HCT116 (cell line): ENCODE measurements around the gene IGLL5. TPM values are rescaled to one million over a fixed set of nuclear protein-coding genes. Genes with fewer than 3 reads are reported as not detected.

ENCODE experiments used
- ATAC-seq: fragments of 200-7000 bp; cut with Tn5 transposase; 2 replicates; pipeline ENCODE4 v1.9.1; 2020; ENCODE audit warnings: mild to moderate bottlenecking, moderate library complexity
- BruUV-seq: library from RNA; stranded (reverse); fragments of 400-500 nt; replicated peaks from 2 replicates; lab custom pipeline; 2021; lab: Mats Ljungman, UMichigan
- CTCF ChIA-PET: fragments of 300-600 bp; sonication (Branson Sonifier 250); formaldehyde crosslinking; loops from one replicate; lab custom pipeline; 2021; ENCODE audit warnings: antibody characterized with exemption; lab: Charles Lee
- POLR2A ChIA-PET: fragments of 300-600, 350-600 bp; sonication (Branson Sonifier 250); formaldehyde crosslinking; loops from one replicate; lab custom pipeline; 2021; ENCODE audit warnings: antibody characterized with exemption; lab: Charles Lee
- RAD21 ChIA-PET, 2 experiments: fragments of 300-600 bp; sonication (Branson Sonifier 250); formaldehyde crosslinking; loops; one replicate each; lab custom pipeline; 2023; ENCODE audit warnings: low total read pairs in 2 of 2; ENCODE audit not compliant: uncharacterized antibody in 2 of 2, unreplicated experiment in 2 of 2, low non-redundant PET in 1 of 2; lab: Charles Lee
- DNase-seq: peaks from one replicate; pipeline ENCODE4 v3.0.0-alpha.2; 2010; ENCODE audit warnings: low read depth, low spot score
- H2AFZ ChIP-seq: fragments of 200-600 bp; shearing (Covaris generic), sonication (generic); 2 replicates; pipeline ENCODE4 v1.6.1; 2017; ENCODE audit warnings: low read depth, mixed run types, mixed read lengths, antibody characterized with exemption, low read length; ENCODE audit not compliant: poor library complexity, severe bottlenecking
- H3K27ac ChIP-seq: 2 replicates; pipeline ENCODE4 v1.5.1; 2012; ENCODE audit warnings: low read depth, low read length
- H3K27me3 ChIP-seq: fragments of 200-600 bp; sonication (generic); 2 replicates; pipeline ENCODE4 v1.6.1; 2016; ENCODE audit warnings: mixed run types, low read length, mixed read lengths; ENCODE audit not compliant: insufficient read depth
- H3K36me3 ChIP-seq, 2 experiments: fragments of 200-500 bp in 1 of 2; fragments of 200-600 bp in 1 of 2; sonication (Bioruptor generic) in 1 of 2; sonication (generic) in 1 of 2; 2 replicates each; pipeline versions ENCODE4 v1.5.1 to v1.6.1; 2014 to 2016; ENCODE audit warnings: low read length in 2 of 2, inconsistent platforms in 1 of 2, mixed read lengths in 1 of 2, mixed run types in 1 of 2; ENCODE audit not compliant: insufficient read depth in 2 of 2, control insufficient read depth in 1 of 2
- H3K4me1 ChIP-seq, 2 experiments: fragments of 200-600 bp in 1 of 2; sonication (generic) in 1 of 2; 2 replicates each; pipeline versions ENCODE4 v1.5.1 to v1.6.1; 2012 to 2017; ENCODE audit warnings: low read length in 2 of 2, inconsistent platforms in 1 of 2, mild to moderate bottlenecking in 1 of 2, mixed read lengths in 1 of 2, mixed run types in 1 of 2, moderate library complexity in 1 of 2; ENCODE audit not compliant: insufficient read depth in 2 of 2, control insufficient read depth in 1 of 2
- H3K4me2 ChIP-seq: fragments of 200-600 bp; sonication (generic); 2 replicates; pipeline ENCODE4 v1.6.1; 2017; ENCODE audit warnings: mixed run types, low read length, mixed read lengths
- H3K4me3 ChIP-seq, 2 experiments: fragments of 200-600 bp in 1 of 2; sonication (generic) in 1 of 2; replicated peaks in 1 of 2; 2 replicates each; pipeline ENCODE4 v1.5.1; 2011 to 2016; ENCODE audit warnings: low read length in 2 of 2, control low read depth in 1 of 2, low read depth in 1 of 2, mild to moderate bottlenecking in 1 of 2, mixed read lengths in 1 of 2, mixed run types in 1 of 2
- H3K79me2 ChIP-seq: fragments of 200-600 bp; sonication (generic); 2 replicates; pipeline ENCODE4 v1.6.1; 2017; ENCODE audit warnings: mild to moderate bottlenecking, mixed run types, low read length, moderate library complexity, mixed read lengths; ENCODE audit not compliant: insufficient read depth
- H3K9ac ChIP-seq: fragments of 200-600 bp; sonication (generic); 2 replicates; pipeline ENCODE4 v1.6.1; 2016; ENCODE audit warnings: low read length, mixed read lengths
- H3K9me2 ChIP-seq: fragments of 200-600 bp; sonication (generic), shearing (Covaris generic); 2 replicates; pipeline ENCODE4 v1.6.1; 2017; ENCODE audit warnings: mixed run types, mild to moderate bottlenecking, moderate library complexity; ENCODE audit not compliant: insufficient read depth
- H3K9me3 ChIP-seq, 2 experiments: fragments of 200-500 bp in 1 of 2; fragments of 200-600 bp in 1 of 2; sonication (Bioruptor generic) in 1 of 2; sonication (generic) in 1 of 2; 2 replicates each; pipeline ENCODE4 v1.6.1; 2014 to 2017; ENCODE audit warnings: low read length in 2 of 2, mixed read lengths in 2 of 2, inconsistent platforms in 1 of 2, low read depth in 1 of 2, mild to moderate bottlenecking in 1 of 2, mixed run types in 1 of 2, moderate library complexity in 1 of 2; ENCODE audit not compliant: control insufficient read depth in 1 of 2, insufficient read depth in 1 of 2
- H4K20me1 ChIP-seq: fragments of 200-600 bp; sonication (generic), shearing (Covaris generic); 2 replicates; pipeline ENCODE4 v1.6.1; 2017; ENCODE audit warnings: mixed run types, mild to moderate bottlenecking, moderate library complexity; ENCODE audit not compliant: insufficient read depth
- CBX3 ChIP-seq: IDR thresholded peaks from 2 replicates; pipeline ENCODE4 v1.6.1; 2012; ENCODE audit warnings: low read depth
- CEBPB ChIP-seq: IDR thresholded peaks from 2 replicates; pipeline ENCODE4 v1.6.1; 2012; ENCODE audit warnings: low read depth
- CTCF ChIP-seq, 3 experiments: fragments of 200-600 bp in 1 of 3; sonication (generic) in 1 of 3; IDR thresholded peaks in 2 of 3; conservative IDR thresholded peaks in 1 of 3; 2 replicates each; pipeline ENCODE4 v1.5.1; 2012 to 2017; ENCODE audit warnings: low read depth in 2 of 3, low read length in 2 of 3, antibody characterized with exemption in 1 of 3, borderline replicate concordance in 1 of 3, control low read depth in 1 of 3, mild to moderate bottlenecking in 1 of 3, mixed read lengths in 1 of 3, mixed run types in 1 of 3, moderate library complexity in 1 of 3; ENCODE audit not compliant: insufficient read depth in 1 of 3
- EGR1 ChIP-seq: IDR thresholded peaks from 2 replicates; pipeline ENCODE4 v1.6.1; 2012; ENCODE audit warnings: low read depth
- EZH2 ChIP-seq: fragments of 200-600 bp; sonication (generic); IDR thresholded peaks from 2 replicates; pipeline ENCODE4 v1.6.1; 2017; ENCODE audit warnings: antibody characterized with exemption, mixed run types
- JUND ChIP-seq: IDR thresholded peaks from 2 replicates; pipeline ENCODE4 v1.6.1; 2012
- POLR2A ChIP-seq: IDR thresholded peaks from 2 replicates; pipeline ENCODE4 v1.7.0; 2011; ENCODE audit warnings: borderline replicate concordance; ENCODE audit not compliant: insufficient read depth, insufficient read length; ENCODE audit errors: extremely low read depth
- REST ChIP-seq: IDR thresholded peaks from 2 replicates; pipeline ENCODE4 v1.6.1; 2012; ENCODE audit warnings: low read depth
- SIN3A ChIP-seq: IDR thresholded peaks from 2 replicates; pipeline ENCODE4 v1.6.1; 2012; ENCODE audit warnings: low read depth
- SRF ChIP-seq: IDR thresholded peaks from 2 replicates; pipeline ENCODE4 v1.6.1; 2012; ENCODE audit warnings: low read depth
- YY1 ChIP-seq: IDR thresholded peaks from 2 replicates; pipeline ENCODE4 v1.6.1; 2011; ENCODE audit warnings: low read length, low read depth, moderate library complexity, mild to moderate bottlenecking; ENCODE audit not compliant: insufficient replicate concordance; ENCODE audit errors: extremely low read depth
- ZBTB33 ChIP-seq: IDR thresholded peaks from 2 replicates; pipeline ENCODE4 v1.6.1; 2011; ENCODE audit warnings: mild to moderate bottlenecking, low read length, moderate library complexity; ENCODE audit not compliant: insufficient replicate concordance; ENCODE audit errors: extremely low read depth
- ZNF274 ChIP-seq: fragments of 200-500 bp; sonication (Bioruptor generic); IDR thresholded peaks from 2 replicates; pipeline ENCODE4 v1.6.1; 2014; ENCODE audit warnings: mild to moderate bottlenecking, low read depth, low read length, inconsistent platforms
- intact Hi-C: fragments of 100-400 bp; cut with micrococcal nuclease; formaldehyde crosslinking; loops from 2 replicates; pipeline ENCODE4 v1.10.0; 2022
- total RNA-seq: library from RNA; stranded (reverse); gene quantifications from one replicate; pipeline ENCODE4 v1.2.1, GENCODE V29; 2021; ENCODE audit not compliant: unreplicated experiment

The IGLL5 gene
- total RNA-seq, 1 experiment from 2014 or later, result not detected

- Histone ChIP-seq H3K4me1 (peaks cover 3 to 5% of the 10 kb centered on the region in 2 experiments; a peak in 1 of 4 replicates), H3K4me2 (no peak overlapping the region), H3K79me2 (no peaks in the 10 kb centered on the region), H3K9me2 (no peaks in the 10 kb centered on the region), H3K9me3 (no peaks in the 10 kb centered on the region), H4K20me1 (no peaks in the 10 kb centered on the region), H3K9ac (no peak overlapping the region), H3K36me3 (no peaks in the 10 kb centered on the region), H2AFZ (no peak overlapping the region), H3K27me3 (peaks cover 32% of the 10 kb centered on the region), H3K27ac (no peak overlapping the region; the same call in 1 of the 2 replicates), H3K4me3 (no peak overlapping the region)
- ChIA-PET POLR2A (no interaction called here), RAD21 (interaction anchor here in 1 of 2 experiments (1.0 kb wide), 1 partner anchor 29 kb away, joined by 6 read pairs; no protein-coding TSS in a partner anchor), CTCF (interaction anchor here (0.6 to 2.0 kb wide), 14 partner anchors 8 to 268 kb away, joined by 3 to 23 read pairs (median 4); no protein-coding TSS in a partner anchor)
- BruUV-seq, result no TSS peak
- no peak for TF ChIP-seq CEBPB
- no peak for TF ChIP-seq EGR1
- TF ChIP-seq POLR2A, result no peak
- no peak for TF ChIP-seq ZNF274
- no peak for TF ChIP-seq EZH2
- no peak for TF ChIP-seq CTCF (IDR thresholded peaks at IDR 0.05 in 2 of 3, conservative IDR thresholded peaks at IDR 0.05 in 1 of 3; ENCODE audit: borderline replicate concordance in 1 of 3, insufficient read depth in 1 of 3, low read depth in 2 of 3, low read length in 2 of 3)
- no peak for TF ChIP-seq YY1
- TF ChIP-seq SRF, result no peak
- TF ChIP-seq SIN3A, result no peak
- no peak for TF ChIP-seq REST
- TF ChIP-seq JUND, result no peak
- no peak for TF ChIP-seq CBX3
- TF ChIP-seq ZBTB33, result no peak
- intact Hi-C loops, result no loop called here
- DNase-seq (no peak), ATAC-seq (no peak)
Measured at GRCh38 chr22:22855085-22855484, 32.5 kb upstream of the IGLL5 start.
